NCI-H446 (cell line): ENCODE results near the gene TIE1.

Experiments used
- DNase-seq, 2 experiments: peaks; one replicate each; lab custom pipeline; 2025; lab: John Stamatoyannopoulos, UW

Gene TIE1

DNA sequence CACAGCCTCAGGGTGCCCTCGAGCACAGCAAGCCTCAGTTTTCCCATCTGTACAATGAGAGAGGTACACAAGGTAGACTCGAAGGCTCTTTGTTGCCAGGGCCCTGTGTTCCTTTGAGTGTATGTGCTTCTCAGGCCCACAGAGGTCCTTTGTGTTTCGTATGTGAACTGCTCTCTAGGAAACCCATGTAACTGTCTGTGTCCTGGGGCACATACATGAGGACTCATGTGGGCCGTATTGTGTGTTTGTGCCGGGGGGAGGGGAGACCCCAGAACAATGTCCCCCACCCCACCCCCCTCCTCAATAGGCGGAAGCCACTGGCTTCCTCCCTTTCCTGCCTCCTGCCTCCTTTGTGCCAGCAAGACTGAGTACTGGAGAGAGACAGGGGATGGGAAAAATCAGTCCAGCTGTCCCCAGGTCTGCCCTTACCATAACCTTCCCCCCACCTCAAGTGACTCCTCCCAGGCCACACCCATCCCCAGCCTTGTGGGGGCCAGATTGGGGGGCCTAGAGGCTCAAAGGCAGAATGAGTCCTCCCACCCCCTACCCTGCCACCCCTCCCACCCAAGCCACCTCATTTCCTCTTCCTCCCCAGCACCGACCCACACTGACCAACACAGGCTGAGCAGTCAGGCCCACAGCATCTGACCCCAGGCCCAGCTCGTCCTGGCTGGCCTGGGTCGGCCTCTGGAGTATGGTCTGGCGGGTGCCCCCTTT, at the start of gene TIE1:
TIE1 (plus strand) TSS at position 605 of the 717 bp plus-strand sequence; CDS start at position 695, 90 bp downstream.
- no peak for DNase-seq

GRCh38 chr1:43251024-43251423, 49.8 kb upstream of the TIE1 start:
- no peak for DNase-seq

DNA sequence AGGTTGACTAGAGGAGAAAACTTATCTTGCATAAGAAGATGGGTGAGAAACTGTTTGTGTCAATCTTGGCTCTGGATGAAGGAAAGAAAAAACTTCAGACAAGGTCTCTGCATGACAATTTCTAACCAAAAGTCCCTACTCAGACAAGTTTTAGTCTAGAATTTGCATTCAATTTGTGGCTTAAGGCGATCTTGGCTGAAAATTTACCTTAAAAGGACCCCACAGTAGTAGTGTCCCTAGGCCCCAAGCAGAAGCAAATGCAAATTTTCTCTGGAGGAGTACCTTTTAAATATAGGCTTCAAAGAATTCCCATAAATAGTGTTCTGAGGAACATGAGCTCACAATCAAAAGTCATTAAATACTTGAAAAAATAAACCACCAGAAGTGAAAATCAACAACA, 48.6 kb upstream of the TIE1 start:
- DNase-seq = no peak

DNA sequence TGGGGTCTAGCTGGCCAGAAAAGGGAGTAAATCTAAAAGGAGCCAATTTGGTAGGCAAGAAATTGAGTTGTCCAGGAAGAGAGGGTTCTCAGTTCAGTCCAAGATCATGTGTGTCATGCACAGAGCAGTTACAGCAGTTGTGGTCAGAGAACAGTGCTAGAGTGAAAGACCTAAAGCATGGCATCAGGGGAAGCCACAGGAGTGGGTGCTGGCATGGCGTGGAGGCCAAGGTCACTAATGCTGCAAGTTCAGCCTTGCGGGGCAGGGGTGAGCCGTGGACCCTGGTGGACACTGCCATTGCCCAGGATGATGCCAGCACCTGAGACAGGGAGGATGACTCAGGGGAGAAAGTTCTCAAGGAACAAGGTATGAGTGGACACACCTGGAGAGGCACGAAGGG, 47.6 kb upstream of the TIE1 start:
- DNase-seq = no peak

DNA sequence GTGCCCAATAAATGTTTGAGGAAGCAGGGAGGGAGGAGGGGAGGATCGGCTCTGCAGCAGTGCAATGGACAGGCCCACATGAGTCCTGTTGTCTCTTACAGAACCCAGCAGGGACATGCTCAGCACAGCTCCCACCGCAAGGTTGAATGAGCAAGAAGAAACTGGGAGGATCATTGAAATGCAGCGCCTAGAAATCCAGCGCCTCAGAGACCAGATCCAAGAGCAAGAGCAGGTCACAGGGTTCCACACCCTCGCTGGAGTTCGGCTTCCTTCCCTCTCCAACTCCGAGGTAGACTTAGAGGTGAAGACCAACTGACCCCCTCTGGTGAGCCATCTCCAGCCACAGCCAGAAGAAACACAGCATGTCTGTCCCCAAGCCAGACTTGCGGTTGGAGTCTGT, 46.9 kb upstream of the TIE1 start:
- no peak for DNase-seq

GRCh38 chr1:43255438-43256210, 45.2 kb upstream of the TIE1 start:
- DNase-seq = peak in 1 of 2 experiments; percentile 37

- no peak for DNase-seq
Measured at GRCh38 chr1:43256675-43257570, 43.9 kb upstream of the TIE1 start.

GRCh38 chr1:43258370-43258769, 42.4 kb upstream of the TIE1 start:
- no peak for DNase-seq

GRCh38 chr1:43265431-43265830, 35.4 kb upstream of the TIE1 start:
- DNase-seq = no peak

GRCh38 chr1:43266881-43267280, 33.9 kb upstream of the TIE1 start:
- no peak for DNase-seq

GRCh38 chr1:43267291-43267805, 33.4 kb upstream of the TIE1 start:
- DNase-seq = peak in 1 of 2 experiments; percentile 7

DNA sequence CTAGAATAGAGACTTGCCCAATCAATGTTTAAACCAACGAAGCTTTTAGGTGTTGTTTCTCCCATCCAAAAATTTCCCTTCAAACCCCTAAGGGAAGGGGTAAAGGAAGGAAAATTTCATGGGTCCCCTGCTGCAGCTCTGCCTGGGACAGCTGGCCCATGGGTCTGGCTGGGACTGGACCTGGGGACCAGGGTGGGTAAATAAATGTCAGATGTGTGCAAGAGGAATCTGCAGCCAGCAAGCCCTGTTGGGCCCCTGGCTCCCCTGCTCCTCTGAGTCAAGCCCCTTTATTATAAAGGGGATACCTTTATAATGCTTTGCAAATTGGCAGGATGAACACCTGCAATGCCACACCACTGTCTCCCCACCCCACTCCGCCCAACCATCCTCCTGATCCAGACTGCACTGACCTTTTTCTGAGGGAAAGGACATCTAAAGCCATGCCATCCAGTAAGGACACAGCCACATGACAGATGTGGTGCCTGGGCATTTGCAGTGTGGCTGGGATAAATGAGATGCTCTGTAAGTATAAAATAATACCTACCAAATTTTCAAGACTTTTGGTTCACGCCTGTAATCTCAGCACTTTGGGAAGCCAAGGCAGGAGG, 32.9 kb upstream of the TIE1 start:
- DNase-seq = no peak

DNA sequence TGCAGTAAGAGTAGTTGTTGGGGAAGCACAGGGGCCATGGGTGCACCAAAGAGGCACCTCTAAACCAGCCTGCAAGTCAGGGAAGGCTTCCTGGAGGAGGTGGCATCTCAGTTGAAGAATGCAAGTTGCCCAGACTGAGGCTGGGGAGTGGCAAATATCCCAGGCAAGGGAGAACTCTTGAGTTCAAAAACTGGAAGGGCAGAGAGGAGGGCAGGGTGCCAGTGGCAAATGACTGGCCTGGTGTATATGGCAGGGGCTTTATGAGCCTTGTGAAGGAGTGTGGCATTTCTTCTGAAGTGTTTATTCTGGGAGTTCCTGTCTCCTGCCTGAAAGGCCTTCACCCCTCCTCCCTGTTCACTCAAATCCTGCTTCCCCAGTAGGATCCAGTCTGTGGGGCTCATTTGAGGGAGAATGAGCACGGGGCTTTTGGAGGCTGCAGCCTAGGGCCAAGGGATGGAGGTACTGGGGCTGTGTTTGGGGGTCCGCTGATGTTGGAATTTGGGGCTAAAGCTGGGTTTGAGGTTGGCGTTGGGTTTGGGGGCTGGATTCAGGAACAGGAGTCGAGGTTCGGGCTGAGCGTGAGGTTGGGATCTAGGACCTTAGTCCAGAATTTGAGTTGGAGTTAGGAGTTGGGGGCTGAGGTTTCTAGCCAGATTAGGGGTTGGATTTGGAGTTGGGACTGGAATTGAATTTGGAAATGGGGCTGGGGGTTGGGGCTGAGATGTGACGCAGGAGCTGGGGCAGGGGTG, 31.0 kb upstream of the TIE1 start, which contains the start of gene TMEM125:
TMEM125 (plus strand) TSS at position 357 of the 749 bp plus-strand sequence. CDS start 2,740 bp downstream, outside the sequence.
- DNase-seq = no peak

- DNase-seq = no peak
Measured at GRCh38 chr1:43270421-43271095, 30.2 kb upstream of the TIE1 start.

DNA sequence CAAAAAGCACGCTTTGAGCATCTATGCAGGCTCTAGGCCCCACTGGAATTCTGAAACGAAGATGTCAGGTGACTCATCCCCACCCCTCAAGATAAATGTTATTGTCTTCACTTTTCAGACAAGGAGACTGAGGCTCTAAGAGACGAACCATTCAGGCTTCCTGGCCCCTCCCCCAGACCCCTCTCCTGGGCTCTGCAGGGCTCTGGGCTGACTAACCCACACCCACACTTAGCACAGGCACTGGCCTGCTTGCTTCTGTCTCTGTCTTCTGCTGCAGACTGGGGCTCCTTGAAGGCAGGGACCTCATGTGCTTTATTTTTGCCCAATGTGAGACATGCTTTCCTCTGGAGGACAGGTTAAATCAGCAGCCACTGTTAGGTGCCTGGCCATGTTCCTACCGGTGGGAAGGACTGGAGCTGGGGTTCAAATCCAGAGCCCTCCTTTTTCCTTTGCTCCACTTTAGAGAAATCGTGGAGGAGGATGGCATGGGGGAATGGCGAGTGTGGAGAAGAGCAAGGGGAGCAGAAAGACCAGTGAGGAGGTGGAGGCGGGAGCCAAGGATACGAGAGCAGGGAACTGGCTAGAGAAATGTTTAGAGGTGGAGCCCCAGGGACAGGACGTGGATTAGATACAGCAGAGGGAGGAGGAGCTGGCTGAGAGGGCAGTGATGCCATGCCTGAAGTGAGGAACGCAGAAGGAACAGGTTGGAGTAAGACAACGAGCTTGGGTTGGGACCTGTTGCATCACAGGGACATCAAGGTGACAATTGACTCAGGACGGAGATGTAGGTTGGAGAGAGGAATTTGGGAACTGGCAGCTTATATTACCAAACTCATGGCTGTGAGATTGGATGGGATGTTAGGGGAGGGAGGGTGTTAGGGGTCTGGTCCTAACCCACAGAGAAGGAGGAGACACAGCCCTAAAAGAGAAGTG, 29.3 kb upstream of the TIE1 start:
- DNase-seq = no peak

GRCh38 chr1:43272161-43272560, 28.6 kb upstream of the TIE1 start:
- no peak for DNase-seq

DNA sequence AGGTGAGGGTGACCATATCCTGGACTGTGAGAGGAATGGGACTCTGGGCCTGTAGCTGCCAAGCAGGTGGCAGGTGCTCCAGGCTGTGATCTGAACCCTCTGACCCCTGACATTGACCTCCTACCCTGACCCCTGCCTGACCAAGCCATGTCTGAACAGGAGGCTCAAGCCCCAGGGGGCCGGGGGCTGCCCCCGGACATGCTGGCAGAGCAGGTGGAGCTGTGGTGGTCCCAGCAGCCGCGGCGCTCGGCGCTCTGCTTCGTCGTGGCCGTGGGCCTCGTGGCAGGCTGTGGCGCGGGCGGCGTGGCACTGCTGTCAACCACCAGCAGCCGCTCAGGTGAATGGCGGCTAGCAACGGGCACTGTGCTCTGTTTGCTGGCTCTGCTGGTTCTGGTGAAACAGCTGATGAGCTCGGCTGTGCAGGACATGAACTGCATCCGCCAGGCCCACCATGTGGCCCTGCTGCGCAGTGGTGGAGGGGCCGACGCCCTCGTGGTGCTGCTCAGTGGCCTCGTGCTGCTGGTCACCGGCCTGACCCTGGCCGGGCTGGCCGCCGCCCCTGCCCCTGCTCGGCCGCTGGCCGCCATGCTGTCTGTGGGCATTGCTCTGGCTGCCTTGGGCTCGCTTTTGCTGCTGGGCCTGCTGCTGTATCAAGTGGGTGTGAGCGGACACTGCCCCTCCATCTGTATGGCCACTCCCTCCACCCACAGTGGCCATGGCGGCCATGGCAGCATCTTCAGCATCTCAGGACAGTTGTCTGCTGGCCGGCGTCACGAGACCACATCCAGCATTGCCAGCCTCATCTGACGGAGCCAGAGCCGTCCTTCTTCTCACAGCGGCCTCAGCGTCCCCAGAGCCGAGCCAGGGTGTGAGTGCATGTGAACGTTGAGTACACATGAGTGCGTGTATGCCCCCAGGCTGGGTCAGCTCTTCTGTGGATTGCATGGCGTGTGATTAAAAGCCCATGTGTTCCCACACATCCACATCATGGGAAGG, 27.9 kb upstream of the TIE1 start:
- DNase-seq = no peak

DNA sequence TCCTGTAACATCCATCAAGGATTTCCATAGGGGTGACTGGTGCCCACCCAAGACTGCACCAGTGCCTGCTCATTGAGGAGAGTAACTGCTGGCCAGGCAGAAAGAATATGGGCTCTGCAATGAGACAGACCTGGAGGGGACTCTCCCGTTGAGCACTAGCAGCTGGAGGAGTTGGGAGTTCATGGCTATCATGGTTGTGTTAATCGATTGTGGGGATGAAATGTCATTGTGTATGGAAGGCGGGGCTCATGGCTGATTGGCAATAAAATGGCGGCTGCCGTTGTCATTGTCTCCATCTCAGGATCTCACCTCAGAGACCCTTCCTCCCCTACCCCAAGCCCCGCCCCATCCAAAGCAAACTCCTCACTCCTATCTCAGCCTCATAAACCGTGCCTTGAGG, 27.1 kb upstream of the TIE1 start:
- DNase-seq = no peak
